HUES6 (cell line): ENCODE data around the gene IGLON5.

Experiments
- H3K27ac ChIP-seq: 2 replicates; pipeline ENCODE4 v1.7.0; 2013; ENCODE audit warnings: low read depth, mild to moderate bottlenecking, low read length, inconsistent platforms
- H3K27me3 ChIP-seq: 2 replicates; pipeline ENCODE4 v1.6.1; 2013; ENCODE audit warnings: low read length; ENCODE audit not compliant: control insufficient read depth, insufficient read depth
- H3K36me3 ChIP-seq: 2 replicates; pipeline ENCODE4 v1.6.1; 2013; ENCODE audit warnings: low read length; ENCODE audit not compliant: control insufficient read depth, insufficient read depth
- H3K4me1 ChIP-seq: 2 replicates; pipeline ENCODE4 v1.6.1; 2013; ENCODE audit warnings: low read length; ENCODE audit not compliant: control insufficient read depth, insufficient read depth
- H3K4me3 ChIP-seq: 2 replicates; pipeline ENCODE4 v1.5.1; 2013; ENCODE audit warnings: low read depth, low read length
- H3K9ac ChIP-seq: one replicate; pipeline ENCODE4 v1.6.1; 2013; ENCODE audit warnings: mild to moderate bottlenecking, low read length
- H3K9me3 ChIP-seq: 2 replicates; pipeline ENCODE4 v1.6.1; 2013; ENCODE audit warnings: low read depth, low read length; ENCODE audit not compliant: control insufficient read depth, insufficient read depth

Gene IGLON5

DNA sequence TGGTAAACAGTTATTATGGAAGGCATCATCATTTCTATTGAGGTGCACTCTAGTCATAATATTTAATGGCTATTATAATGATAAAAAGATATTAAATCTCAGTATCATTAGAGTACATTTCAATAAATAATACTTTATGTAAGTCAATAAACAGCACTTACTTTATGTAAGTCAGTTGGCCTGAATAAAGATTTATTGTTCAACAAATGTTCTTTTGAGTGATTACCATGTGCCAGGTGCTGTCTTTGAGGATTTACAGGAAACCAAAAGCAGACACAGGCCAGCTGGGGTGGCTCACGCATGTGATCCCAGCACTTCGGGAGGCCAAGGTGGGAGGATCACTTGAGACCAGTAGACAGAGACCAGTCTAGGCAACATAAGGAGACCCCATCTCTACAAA is 66.0 kb downstream of the IGLON5 start:
- Histone ChIP-seq H3K27ac (no peak overlapping the region), H3K9me3 (peaks cover 10% of the 10 kb centered on the region), H3K9ac (no peak overlapping the region), H3K4me1 (no peaks in the 10 kb centered on the region; the same call in 1 of the 2 replicates), H3K4me3 (no peak overlapping the region), H3K36me3 (no peaks in the 10 kb centered on the region), H3K27me3 (no peaks in the 10 kb centered on the region)

DNA sequence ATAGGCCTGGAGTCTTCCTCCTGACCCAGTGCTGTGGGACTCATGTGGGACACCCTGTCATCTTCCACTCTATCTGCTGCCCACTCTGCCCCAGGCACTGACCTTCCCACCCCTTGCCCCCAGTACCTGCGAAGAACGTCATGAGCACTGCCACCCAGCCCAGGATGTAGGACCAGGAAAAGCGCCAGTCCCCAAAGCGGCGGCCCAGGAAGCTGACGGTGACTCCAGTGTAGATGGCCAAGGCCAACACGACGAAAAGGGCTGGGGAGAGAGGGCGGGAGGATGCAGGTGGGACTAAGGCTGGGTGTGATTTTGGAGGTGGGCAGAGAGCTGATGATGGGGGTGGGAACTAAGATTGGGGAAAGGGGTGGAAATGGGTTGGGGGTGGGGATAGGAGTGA is 68.9 kb downstream of the IGLON5 start:
- Histone ChIP-seq H3K27me3 (no peaks in the 10 kb centered on the region), H3K27ac (no peak overlapping the region; the same call in 1 of the 2 replicates), H3K9me3 (peaks cover 11% of the 10 kb centered on the region), H3K4me1 (no peaks in the 10 kb centered on the region), H3K4me3 (no peak overlapping the region), H3K36me3 (no peaks in the 10 kb centered on the region), H3K9ac (no peak overlapping the region)
